B cell (primary cell): ENCODE measurements around the gene SLC25A21. TPM values are rescaled to one million over a fixed set of nuclear protein-coding genes. Genes with fewer than 3 reads are reported as not detected.

Source experiments
- ATAC-seq: fragments of 200-7000 bp; cut with Tn5 transposase; one replicate; pipeline ENCODE4 v1.10.0; 2021; ENCODE audit warnings: low read depth, mild to moderate bottlenecking, moderate number of reproducible peaks, moderate library complexity
- CTCF ChIA-PET: fragments of 350-600 bp; sonication (Branson Sonifier 250); formaldehyde crosslinking; loops from one replicate; lab custom pipeline; 2021; ENCODE audit warnings: antibody characterized with exemption, inconsistent platforms; lab: Charles Lee
- POLR2A ChIA-PET: fragments of 350-600 bp; sonication (Branson Sonifier 250); formaldehyde crosslinking; loops from one replicate; lab custom pipeline; 2021; ENCODE audit warnings: antibody characterized with exemption; lab: Charles Lee
- DNase-seq: peaks from one replicate; pipeline ENCODE4 v3.0.0; 2013
- H2AFZ ChIP-seq: 2 replicates; pipeline ENCODE4 v1.6.1; 2012; ENCODE audit warnings: mild to moderate bottlenecking, low read depth, low read length; ENCODE audit not compliant: insufficient read depth, poor library complexity, severe bottlenecking
- H3K27ac ChIP-seq, 2 donors: 1 replicate in 1 of 2; 2 replicates in 1 of 2; pipeline ENCODE4 v1.5.1; 2012 to 2013; ENCODE audit warnings: low read length in 2 of 2, mild to moderate bottlenecking in 2 of 2, moderate library complexity in 1 of 2
- H3K27me3 ChIP-seq, 4 experiments: fragments of 200-600 bp in 1 of 4; sonication (generic) in 1 of 4; replicated peaks in 1 of 4; 1 replicate in 2 of 4; 2 replicates in 2 of 4; pipeline versions ENCODE4 v1.6.1 to v1.7.0; 2013 to 2016; ENCODE audit warnings: low read length in 3 of 4, mild to moderate bottlenecking in 2 of 4, mixed read lengths in 1 of 4, moderate library complexity in 1 of 4; ENCODE audit not compliant: insufficient read depth in 4 of 4, control insufficient read depth in 3 of 4; ENCODE audit errors: control extremely low read depth in 1 of 4
- H3K36me3 ChIP-seq, 2 experiments: replicated peaks in 1 of 2; 1 replicate in 1 of 2; 2 replicates in 1 of 2; pipeline versions ENCODE4 v1.6.1 to v1.7.1; 2013; ENCODE audit warnings: low read length in 1 of 2; ENCODE audit not compliant: insufficient read depth in 2 of 2, control insufficient read depth in 1 of 2; ENCODE audit errors: control extremely low read depth in 1 of 2, extremely low read depth in 1 of 2
- H3K4me1 ChIP-seq, 2 donors: fragments of 200-600 bp in 1 of 2; sonication (generic) in 1 of 2; 1 replicate in 1 of 2; 2 replicates in 1 of 2; pipeline versions ENCODE4 v1.5.1 to v1.6.1; 2013 to 2017; ENCODE audit warnings: low read length in 2 of 2; ENCODE audit not compliant: control insufficient read depth in 2 of 2, insufficient read depth in 2 of 2
- H3K4me2 ChIP-seq: replicated peaks from 2 replicates; pipeline ENCODE3; 2012; ENCODE audit warnings: mild to moderate bottlenecking, low read depth, low read length; ENCODE audit not compliant: poor library complexity, severe bottlenecking
- H3K4me3 ChIP-seq, 5 experiments: fragments of 200-600 bp in 1 of 5; sonication (generic) in 1 of 5; 1 replicate in 3 of 5; 2 replicates in 2 of 5; pipeline versions ENCODE4 v1.5.1 to v1.7.0; 2011 to 2016; ENCODE audit warnings: low read length in 4 of 5, mild to moderate bottlenecking in 4 of 5, low read depth in 2 of 5, control low read depth in 1 of 5, moderate library complexity in 1 of 5; ENCODE audit not compliant: insufficient read depth in 1 of 5; ENCODE audit errors: control extremely low read depth in 1 of 5, extremely low read depth in 1 of 5
- H3K79me2 ChIP-seq: fragments of 200-600 bp; sonication (generic); one replicate; pipeline ENCODE4 v1.6.0; 2016; ENCODE audit warnings: low read length; ENCODE audit not compliant: control insufficient read depth, insufficient read depth
- H3K9ac ChIP-seq: fragments of 200-600 bp; sonication (generic); 2 replicates; pipeline ENCODE4 v1.6.1; 2017; ENCODE audit warnings: mild to moderate bottlenecking, low read length, moderate library complexity
- H3K9me3 ChIP-seq, 3 donors: one replicate each; pipeline versions ENCODE4 v1.6.1 to v1.7.1; 2013; ENCODE audit warnings: low read length in 2 of 3; ENCODE audit not compliant: control insufficient read depth in 2 of 3, insufficient read depth in 1 of 3; ENCODE audit errors: control extremely low read depth in 1 of 3
- H4K20me1 ChIP-seq: 2 replicates; pipeline ENCODE4 v1.6.0; 2012; ENCODE audit warnings: mild to moderate bottlenecking, low read length; ENCODE audit not compliant: insufficient read depth, control insufficient read depth, poor library complexity, severe bottlenecking
- H3K27ac Mint-ChIP-seq: one replicate; pipeline ENCODE4 v1.8.0; 2021; ENCODE audit warnings: mixed read lengths
- H3K27me3 Mint-ChIP-seq: one replicate; pipeline ENCODE4 v1.8.0; 2021; ENCODE audit warnings: mixed read lengths
- H3K4me1 Mint-ChIP-seq: one replicate; pipeline ENCODE4 v1.8.0; 2021; ENCODE audit warnings: mixed read lengths
- H3K4me3 Mint-ChIP-seq: one replicate; pipeline ENCODE4 v1.8.0; 2021; ENCODE audit warnings: mixed read lengths
- H3K9me3 Mint-ChIP-seq: one replicate; pipeline ENCODE4 v1.8.0; 2022; ENCODE audit warnings: mixed read lengths; ENCODE audit not compliant: insufficient read depth
- EZH2 ChIP-seq: IDR thresholded peaks from 2 replicates; pipeline ENCODE4 v1.6.1; 2012; ENCODE audit warnings: borderline replicate concordance, low read depth, mild to moderate bottlenecking, moderate library complexity, low read length; ENCODE audit not compliant: insufficient read depth, poor library complexity, severe bottlenecking
- WGBS: methylation state at CpG from one replicate; pipeline ENCODE4 v1.1.5; 2013; ENCODE audit warnings: missing lambda C conversion rate; ENCODE audit not compliant: insufficient coverage; 5-methylcytosine and 5-hydroxymethylcytosine counted together
- intact Hi-C: fragments of 100-400 bp; cut with micrococcal nuclease; formaldehyde crosslinking; loops from one replicate; pipeline ENCODE4 v1.10.0; 2022
- polyA plus RNA-seq: library from polyadenylated mRNA; depleted of rRNA; stranded (reverse); fragments of >200 nt; gene quantifications from 2 replicates; pipeline ENCODE4 v1.2.3, GENCODE V29; 2012
- total RNA-seq, 2 donors: library from RNA; stranded (reverse); fragments of 120-200 nt in 1 of 2; gene quantifications; 1 replicate in 1 of 2; 2 replicates in 1 of 2; pipeline versions ENCODE4 v1.2.3 to v1.2.4, GENCODE V29; 2013 to 2022
- TF ChIP-seq, protein P1 (sequence below): fragments of 200-600 bp; IDR thresholded peaks from one replicate; pipeline ENCODE4 v1.8.0; 2022; ENCODE audit warnings: antibody characterized with exemption, mild to moderate bottlenecking

Gene SLC25A21
- total and polyA plus RNA-seq, 2 donors (not counting 1 experiment from before 2014, with no cell fraction given): not detected

DNA sequence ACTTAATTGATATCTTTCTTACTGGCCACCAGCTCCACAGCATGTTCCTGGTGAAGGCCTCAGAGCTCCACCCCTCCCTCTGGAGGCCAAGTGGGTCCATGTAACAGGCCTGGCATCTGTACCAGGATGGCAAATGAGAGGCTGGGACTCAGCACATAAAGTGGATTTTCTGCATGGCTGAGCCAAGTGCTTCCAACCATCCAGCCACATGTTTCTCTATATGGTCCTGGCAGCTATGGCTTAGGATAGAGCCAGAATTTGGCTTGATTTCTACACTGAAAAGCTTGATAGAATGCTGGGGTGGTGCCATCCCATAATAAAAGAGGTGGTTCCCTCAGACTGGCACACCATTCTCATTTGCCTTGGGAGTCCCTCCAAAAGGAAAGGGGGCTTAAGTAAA lies 416.6 kb downstream of the SLC25A21 start:
- CTCF ChIA-PET: no interaction called here
- no peaks in the 10 kb centered on the region for H3K27me3 Mint-ChIP-seq
- POLR2A ChIA-PET: no interaction called here
- no peak overlapping the region for H3K27ac Mint-ChIP-seq
- H3K4me1 Mint-ChIP-seq: no peaks in the 10 kb centered on the region
- Histone ChIP-seq H2AFZ (no peak overlapping the region), H3K4me1 (no peaks in the 10 kb centered on the region), H3K9me3 (peaks cover 0 to 4% (median 0%) of the 10 kb centered on the region in 3 donors), H3K79me2 (no peaks in the 10 kb centered on the region), H3K27ac (no peak overlapping the region), H3K27me3 (no peaks in the 10 kb centered on the region), H3K9ac (no peak overlapping the region), H4K20me1 (no peaks in the 10 kb centered on the region), H3K36me3 (no peaks in the 10 kb centered on the region), H3K4me3 (no peak overlapping the region), H3K4me2 (no peak overlapping the region)
- H3K4me3 Mint-ChIP-seq: no peak overlapping the region
- ATAC-seq (no peak), DNase-seq (no peak)
- TF ChIP-seq EZH2: no peak
- TF ChIP-seq, protein P1, sequence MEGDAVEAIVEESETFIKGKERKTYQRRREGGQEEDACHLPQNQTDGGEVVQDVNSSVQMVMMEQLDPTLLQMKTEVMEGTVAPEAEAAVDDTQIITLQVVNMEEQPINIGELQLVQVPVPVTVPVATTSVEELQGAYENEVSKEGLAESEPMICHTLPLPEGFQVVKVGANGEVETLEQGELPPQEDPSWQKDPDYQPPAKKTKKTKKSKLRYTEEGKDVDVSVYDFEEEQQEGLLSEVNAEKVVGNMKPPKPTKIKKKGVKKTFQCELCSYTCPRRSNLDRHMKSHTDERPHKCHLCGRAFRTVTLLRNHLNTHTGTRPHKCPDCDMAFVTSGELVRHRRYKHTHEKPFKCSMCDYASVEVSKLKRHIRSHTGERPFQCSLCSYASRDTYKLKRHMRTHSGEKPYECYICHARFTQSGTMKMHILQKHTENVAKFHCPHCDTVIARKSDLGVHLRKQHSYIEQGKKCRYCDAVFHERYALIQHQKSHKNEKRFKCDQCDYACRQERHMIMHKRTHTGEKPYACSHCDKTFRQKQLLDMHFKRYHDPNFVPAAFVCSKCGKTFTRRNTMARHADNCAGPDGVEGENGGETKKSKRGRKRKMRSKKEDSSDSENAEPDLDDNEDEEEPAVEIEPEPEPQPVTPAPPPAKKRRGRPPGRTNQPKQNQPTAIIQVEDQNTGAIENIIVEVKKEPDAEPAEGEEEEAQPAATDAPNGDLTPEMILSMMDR: no peak
- H3K9me3 Mint-ChIP-seq: peaks cover 4% of the 10 kb centered on the region
- intact Hi-C loops: no loop called here

DNA sequence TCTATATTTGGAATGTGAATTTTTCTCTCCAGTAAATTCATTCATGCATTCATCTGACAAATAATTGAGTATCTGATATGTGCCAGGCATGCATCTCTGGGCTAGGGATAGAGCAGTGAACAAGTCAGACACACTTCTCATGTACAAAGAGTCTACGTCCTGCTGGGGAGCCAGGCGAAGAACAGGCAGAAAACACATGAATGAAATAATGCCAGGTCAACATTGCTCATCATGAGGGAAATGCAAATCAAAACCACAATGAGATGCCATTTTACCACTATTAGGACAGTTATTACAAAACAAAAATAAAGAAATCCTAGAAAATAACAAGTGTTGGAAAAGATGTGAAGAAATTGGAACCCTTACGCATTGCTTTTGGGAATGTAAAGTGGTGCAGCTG lies 420.5 kb downstream of the SLC25A21 start:
- no peak overlapping the region for H3K9ac ChIP-seq
- H3K4me1 ChIP-seq: no peaks in the 10 kb centered on the region
- ChIA-PET CTCF (no interaction called here), POLR2A (no interaction called here)
- H3K79me2 ChIP-seq: no peaks in the 10 kb centered on the region
- Mint-ChIP-seq H3K27me3 (no peaks in the 10 kb centered on the region), H3K27ac (no peak overlapping the region), H3K4me3 (no peak overlapping the region), H3K9me3 (peaks cover 4% of the 10 kb centered on the region), H3K4me1 (no peaks in the 10 kb centered on the region)
- TF ChIP-seq, protein P1: no peak
- no peak for TF ChIP-seq EZH2
- no peak overlapping the region for H2AFZ ChIP-seq
- H3K36me3 ChIP-seq: no peaks in the 10 kb centered on the region
- ATAC-seq: no peak
- no peaks in the 10 kb centered on the region for H4K20me1 ChIP-seq
- no peak overlapping the region for H3K4me3 ChIP-seq
- 100% methylated on average over 2 of the region's 3 CpGs for WGBS
- no peaks in the 10 kb centered on the region for H3K27me3 ChIP-seq
- intact Hi-C loops: no loop called here
- no peak overlapping the region for H3K27ac ChIP-seq
- H3K9me3 ChIP-seq: peaks cover 0 to 4% (median 0%) of the 10 kb centered on the region in 3 donors
- DNase-seq: no peak
- no peak overlapping the region for H3K4me2 ChIP-seq
